Stimulated activated CD4-positive, alpha-beta T cell treated with anti-CD3 and anti-CD28 coated beads, Interleukin-4, amount 100 ng/mL, for 4 hours (primary cell): ENCODE measurements around the gene RASA3.
A peak's percentile ranks its signal among the peaks of the same experiment; 100 is the strongest.

Experiments used
- DNase-seq, 2 experiments: peaks; one replicate each; pipeline ENCODE4 v3.0.0-alpha.2; 2020

RASA3 gene

GRCh38 chr13:113939129-113939943 is 193.1 kb downstream of the RASA3 start:
- DNase-seq = no peak

- no peak for DNase-seq
These were observed 193.7 kb downstream of the RASA3 start for GRCh38 chr13:113938716-113939115.

- DNase-seq = no peak
These were observed 194.2 kb downstream of the RASA3 start for GRCh38 chr13:113938246-113938645.

- DNase-seq = no peak
These were observed 194.8 kb downstream of the RASA3 start for GRCh38 chr13:113937527-113938180.

- no peak for DNase-seq
These were observed 195.3 kb downstream of the RASA3 start for GRCh38 chr13:113937073-113937472.

GRCh38 chr13:113936166-113936965 is 196.1 kb downstream of the RASA3 start:
- no peak for DNase-seq

- no peak for DNase-seq
These were observed 197.2 kb downstream of the RASA3 start for GRCh38 chr13:113935001-113935844.

- no peak for DNase-seq
These were observed 197.8 kb downstream of the RASA3 start for GRCh38 chr13:113934576-113934975.

- no peak for DNase-seq
These were observed 198.5 kb downstream of the RASA3 start for GRCh38 chr13:113933901-113934300.

- DNase-seq = no peak
These were observed 200.5 kb downstream of the RASA3 start for GRCh38 chr13:113931841-113932459.

- DNase-seq = peak in 1 of 2 experiments; percentile 9
These were observed 201.5 kb downstream of the RASA3 start for GRCh38 chr13:113930671-113931637.

GRCh38 chr13:113929628-113930615 is 202.5 kb downstream of the RASA3 start:
- no peak for DNase-seq

- DNase-seq = no peak
These were observed 203.5 kb downstream of the RASA3 start for GRCh38 chr13:113928685-113929627.
